B cell (primary cell): ENCODE data around the gene EEFSEC. TPM values are rescaled to one million over a fixed set of nuclear protein-coding genes. Genes with fewer than 3 reads are reported as not detected.

ENCODE experiments used
- ATAC-seq: fragments of 200-7000 bp; cut with Tn5 transposase; one replicate; pipeline ENCODE4 v1.10.0; 2021; ENCODE audit warnings: low read depth, mild to moderate bottlenecking, moderate number of reproducible peaks, moderate library complexity
- CTCF ChIA-PET: fragments of 350-600 bp; sonication (Branson Sonifier 250); formaldehyde crosslinking; loops from one replicate; lab custom pipeline; 2021; ENCODE audit warnings: antibody characterized with exemption, inconsistent platforms; lab: Charles Lee
- POLR2A ChIA-PET: fragments of 350-600 bp; sonication (Branson Sonifier 250); formaldehyde crosslinking; loops from one replicate; lab custom pipeline; 2021; ENCODE audit warnings: antibody characterized with exemption; lab: Charles Lee
- DNase-seq: peaks from one replicate; pipeline ENCODE4 v3.0.0; 2013
- H2AFZ ChIP-seq: 2 replicates; pipeline ENCODE4 v1.6.1; 2012; ENCODE audit warnings: mild to moderate bottlenecking, low read depth, low read length; ENCODE audit not compliant: insufficient read depth, poor library complexity, severe bottlenecking
- H3K27ac ChIP-seq, 2 donors: 1 replicate in 1 of 2; 2 replicates in 1 of 2; pipeline ENCODE4 v1.5.1; 2012 to 2013; ENCODE audit warnings: low read length in 2 of 2, mild to moderate bottlenecking in 2 of 2, moderate library complexity in 1 of 2
- H3K27me3 ChIP-seq, 4 experiments: fragments of 200-600 bp in 1 of 4; sonication (generic) in 1 of 4; replicated peaks in 1 of 4; 1 replicate in 2 of 4; 2 replicates in 2 of 4; pipeline versions ENCODE4 v1.6.1 to v1.7.0; 2013 to 2016; ENCODE audit warnings: low read length in 3 of 4, mild to moderate bottlenecking in 2 of 4, mixed read lengths in 1 of 4, moderate library complexity in 1 of 4; ENCODE audit not compliant: insufficient read depth in 4 of 4, control insufficient read depth in 3 of 4; ENCODE audit errors: control extremely low read depth in 1 of 4
- H3K36me3 ChIP-seq, 2 experiments: replicated peaks in 1 of 2; 1 replicate in 1 of 2; 2 replicates in 1 of 2; pipeline versions ENCODE4 v1.6.1 to v1.7.1; 2013; ENCODE audit warnings: low read length in 1 of 2; ENCODE audit not compliant: insufficient read depth in 2 of 2, control insufficient read depth in 1 of 2; ENCODE audit errors: control extremely low read depth in 1 of 2, extremely low read depth in 1 of 2
- H3K4me1 ChIP-seq, 2 donors: fragments of 200-600 bp in 1 of 2; sonication (generic) in 1 of 2; 1 replicate in 1 of 2; 2 replicates in 1 of 2; pipeline versions ENCODE4 v1.5.1 to v1.6.1; 2013 to 2017; ENCODE audit warnings: low read length in 2 of 2; ENCODE audit not compliant: control insufficient read depth in 2 of 2, insufficient read depth in 2 of 2
- H3K4me2 ChIP-seq: replicated peaks from 2 replicates; pipeline ENCODE3; 2012; ENCODE audit warnings: mild to moderate bottlenecking, low read depth, low read length; ENCODE audit not compliant: poor library complexity, severe bottlenecking
- H3K4me3 ChIP-seq, 5 experiments: fragments of 200-600 bp in 1 of 5; sonication (generic) in 1 of 5; 1 replicate in 3 of 5; 2 replicates in 2 of 5; pipeline versions ENCODE4 v1.5.1 to v1.7.0; 2011 to 2016; ENCODE audit warnings: low read length in 4 of 5, mild to moderate bottlenecking in 4 of 5, low read depth in 2 of 5, control low read depth in 1 of 5, moderate library complexity in 1 of 5; ENCODE audit not compliant: insufficient read depth in 1 of 5; ENCODE audit errors: control extremely low read depth in 1 of 5, extremely low read depth in 1 of 5
- H3K79me2 ChIP-seq: fragments of 200-600 bp; sonication (generic); one replicate; pipeline ENCODE4 v1.6.0; 2016; ENCODE audit warnings: low read length; ENCODE audit not compliant: control insufficient read depth, insufficient read depth
- H3K9ac ChIP-seq: fragments of 200-600 bp; sonication (generic); 2 replicates; pipeline ENCODE4 v1.6.1; 2017; ENCODE audit warnings: mild to moderate bottlenecking, low read length, moderate library complexity
- H3K9me3 ChIP-seq, 3 donors: one replicate each; pipeline versions ENCODE4 v1.6.1 to v1.7.1; 2013; ENCODE audit warnings: low read length in 2 of 3; ENCODE audit not compliant: control insufficient read depth in 2 of 3, insufficient read depth in 1 of 3; ENCODE audit errors: control extremely low read depth in 1 of 3
- H4K20me1 ChIP-seq: 2 replicates; pipeline ENCODE4 v1.6.0; 2012; ENCODE audit warnings: mild to moderate bottlenecking, low read length; ENCODE audit not compliant: insufficient read depth, control insufficient read depth, poor library complexity, severe bottlenecking
- H3K27ac Mint-ChIP-seq: one replicate; pipeline ENCODE4 v1.8.0; 2021; ENCODE audit warnings: mixed read lengths
- H3K27me3 Mint-ChIP-seq: one replicate; pipeline ENCODE4 v1.8.0; 2021; ENCODE audit warnings: mixed read lengths
- H3K4me1 Mint-ChIP-seq: one replicate; pipeline ENCODE4 v1.8.0; 2021; ENCODE audit warnings: mixed read lengths
- H3K4me3 Mint-ChIP-seq: one replicate; pipeline ENCODE4 v1.8.0; 2021; ENCODE audit warnings: mixed read lengths
- H3K9me3 Mint-ChIP-seq: one replicate; pipeline ENCODE4 v1.8.0; 2022; ENCODE audit warnings: mixed read lengths; ENCODE audit not compliant: insufficient read depth
- CTCF ChIP-seq: fragments of 200-600 bp; IDR thresholded peaks from one replicate; pipeline ENCODE4 v1.8.0; 2022; ENCODE audit warnings: antibody characterized with exemption, mild to moderate bottlenecking
- EZH2 ChIP-seq: IDR thresholded peaks from 2 replicates; pipeline ENCODE4 v1.6.1; 2012; ENCODE audit warnings: borderline replicate concordance, low read depth, mild to moderate bottlenecking, moderate library complexity, low read length; ENCODE audit not compliant: insufficient read depth, poor library complexity, severe bottlenecking
- WGBS: methylation state at CpG from one replicate; pipeline ENCODE4 v1.1.5; 2013; ENCODE audit warnings: missing lambda C conversion rate; ENCODE audit not compliant: insufficient coverage; 5-methylcytosine and 5-hydroxymethylcytosine counted together
- intact Hi-C: fragments of 100-400 bp; cut with micrococcal nuclease; formaldehyde crosslinking; loops from one replicate; pipeline ENCODE4 v1.10.0; 2022
- polyA plus RNA-seq: library from polyadenylated mRNA; depleted of rRNA; stranded (reverse); fragments of >200 nt; gene quantifications from 2 replicates; pipeline ENCODE4 v1.2.3, GENCODE V29; 2012
- total RNA-seq, 2 donors: library from RNA; stranded (reverse); fragments of 120-200 nt in 1 of 2; gene quantifications; 1 replicate in 1 of 2; 2 replicates in 1 of 2; pipeline versions ENCODE4 v1.2.3 to v1.2.4, GENCODE V29; 2013 to 2022

EEFSEC gene
- total and polyA plus RNA-seq, 2 donors (not counting 1 experiment from before 2014, with no cell fraction given): 17.9 to 18.4 TPM

GRCh38 chr3:128372707-128373533 is 219.6 kb downstream of the EEFSEC start:
- CTCF ChIA-PET: no interaction called here

More at GRCh38 chr3:128372707-128373533, 219.6 kb downstream of the EEFSEC start:
- TF ChIP-seq EZH2 (no peak), CTCF (no peak)
- H4K20me1 ChIP-seq: peaks cover 7% of the 10 kb centered on the region
- whole genome bisulfite sequencing: 99% methylated on average over 8 of the region's 10 CpGs
- DNase-seq (no peak), ATAC-seq (no peak)
- no peaks in the 10 kb centered on the region for H3K9me3 ChIP-seq
- H3K27me3 ChIP-seq: no peaks in the 10 kb centered on the region
- H2AFZ ChIP-seq: no peak overlapping the region
- Mint-ChIP-seq H3K27ac (no peak overlapping the region), H3K27me3 (no peaks in the 10 kb centered on the region), H3K4me1 (peaks cover 50% of the 10 kb centered on the region), H3K9me3 (no peaks in the 10 kb centered on the region), H3K4me3 (no peak overlapping the region)
- no peak overlapping the region for H3K27ac ChIP-seq
- intact Hi-C loops: no loop called here
- no peak overlapping the region for H3K4me3 ChIP-seq
- H3K79me2 ChIP-seq: peaks cover 3% of the 10 kb centered on the region
- H3K4me1 ChIP-seq: peaks cover 24 to 27% of the 10 kb centered on the region in 2 donors
- POLR2A ChIA-PET: no interaction called here
- peaks cover 0 to 10% of the 10 kb centered on the region in 2 experiments for H3K36me3 ChIP-seq
- no peak overlapping the region for H3K4me2 ChIP-seq
- no peak overlapping the region for H3K9ac ChIP-seq
